ENCODE measurements around the gene HSPA1A.
A peak's percentile ranks its signal among the peaks of the same experiment; 100 is the strongest.

DNA sequence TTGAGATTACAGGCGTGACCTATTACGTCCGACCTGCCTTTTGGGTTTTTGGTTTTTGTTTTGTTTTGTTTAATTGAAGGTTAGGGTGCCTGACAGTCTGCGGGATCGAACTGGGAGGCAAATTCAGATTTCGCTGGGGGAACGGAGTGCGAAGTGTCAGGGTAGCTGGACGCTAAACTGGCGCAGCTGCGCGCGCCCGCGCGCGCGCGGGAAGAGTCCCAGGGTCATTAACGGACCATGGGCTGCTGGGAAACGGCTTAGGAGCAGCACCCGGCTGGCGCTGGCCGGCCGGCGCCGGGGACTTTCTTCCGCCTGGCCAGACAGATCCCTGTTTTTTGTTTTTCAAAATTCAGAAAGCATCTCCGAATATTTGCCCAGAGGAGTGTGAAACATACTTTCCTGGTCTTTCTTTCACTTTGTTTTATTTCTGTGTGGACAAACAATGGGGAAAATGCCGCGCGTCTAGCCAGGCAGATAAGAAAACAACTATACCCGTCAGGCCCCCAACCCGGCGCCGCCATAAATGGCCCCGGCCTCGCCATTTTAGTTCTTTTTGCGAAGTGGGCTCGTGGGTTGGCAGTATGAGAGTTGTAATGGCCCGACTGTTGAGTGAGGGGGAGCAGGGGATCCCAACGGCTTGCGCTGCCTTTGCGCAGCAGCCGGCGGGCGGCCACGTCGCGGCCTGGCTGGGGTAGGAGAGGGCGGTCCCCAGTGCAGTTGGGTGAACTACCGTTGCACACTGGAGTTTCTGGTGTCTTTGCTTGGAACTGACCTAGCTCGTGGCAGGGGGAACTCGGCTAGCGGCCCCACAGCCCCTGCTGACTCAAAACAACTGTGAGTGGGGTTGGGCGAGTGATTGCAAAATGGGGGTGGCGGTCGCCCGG lies 19.3 kb downstream of the HSPA1A start:
- TF ChIP-seq, protein P1, sequence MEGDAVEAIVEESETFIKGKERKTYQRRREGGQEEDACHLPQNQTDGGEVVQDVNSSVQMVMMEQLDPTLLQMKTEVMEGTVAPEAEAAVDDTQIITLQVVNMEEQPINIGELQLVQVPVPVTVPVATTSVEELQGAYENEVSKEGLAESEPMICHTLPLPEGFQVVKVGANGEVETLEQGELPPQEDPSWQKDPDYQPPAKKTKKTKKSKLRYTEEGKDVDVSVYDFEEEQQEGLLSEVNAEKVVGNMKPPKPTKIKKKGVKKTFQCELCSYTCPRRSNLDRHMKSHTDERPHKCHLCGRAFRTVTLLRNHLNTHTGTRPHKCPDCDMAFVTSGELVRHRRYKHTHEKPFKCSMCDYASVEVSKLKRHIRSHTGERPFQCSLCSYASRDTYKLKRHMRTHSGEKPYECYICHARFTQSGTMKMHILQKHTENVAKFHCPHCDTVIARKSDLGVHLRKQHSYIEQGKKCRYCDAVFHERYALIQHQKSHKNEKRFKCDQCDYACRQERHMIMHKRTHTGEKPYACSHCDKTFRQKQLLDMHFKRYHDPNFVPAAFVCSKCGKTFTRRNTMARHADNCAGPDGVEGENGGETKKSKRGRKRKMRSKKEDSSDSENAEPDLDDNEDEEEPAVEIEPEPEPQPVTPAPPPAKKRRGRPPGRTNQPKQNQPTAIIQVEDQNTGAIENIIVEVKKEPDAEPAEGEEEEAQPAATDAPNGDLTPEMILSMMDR (IDR thresholded peaks at IDR 0.05 in 8 of 11, conservative IDR thresholded peaks at IDR 0.05 in 3 of 11), result peak in 1 of 11 experiments; percentile 16
- TF ChIP-seq POLR2AphosphoS5 (IDR thresholded peaks at IDR 0.05), result peak; percentile 82 to 90 (median 89)
- peak in 2 of 3 donors; percentile 9 to 66 for TF ChIP-seq POLR2A (IDR thresholded peaks at IDR 0.05)

All from spleen (tissue), 7 donors.